Activated naive CD4-positive, alpha-beta T cell treated with anti-CD3 and anti-CD28 coated beads, Interleukin-2, amount 50 U/mL, for 24 hours (primary cell): ENCODE data around the gene CARD19.
A peak's percentile ranks its signal among the peaks of the same experiment; 100 is the strongest.

Experiments
- H3K27ac Mint-ChIP-seq: one replicate; pipeline ENCODE4 v1.8.0; 2021; ENCODE audit warnings: mild to moderate bottlenecking, mixed read lengths
- H3K27me3 Mint-ChIP-seq: one replicate; pipeline ENCODE4 v1.8.0; 2021; ENCODE audit warnings: mixed read lengths
- H3K36me3 Mint-ChIP-seq: one replicate; pipeline ENCODE4 v1.8.0; 2021; ENCODE audit warnings: mixed read lengths
- H3K4me1 Mint-ChIP-seq: one replicate; pipeline ENCODE4 v1.8.0; 2021; ENCODE audit warnings: mixed read lengths
- H3K4me3 Mint-ChIP-seq: one replicate; pipeline ENCODE4 v1.8.0; 2021; ENCODE audit warnings: mild to moderate bottlenecking, mixed read lengths
- H3K9me3 Mint-ChIP-seq: one replicate; pipeline ENCODE4 v1.8.0; 2021; ENCODE audit warnings: mixed read lengths

CARD19 gene

GRCh38 chr9:93105620-93106019, 9.6 kb downstream of the CARD19 start:
- peaks cover 11% of the 10 kb centered on the region for H3K9me3 Mint-ChIP-seq
- peak overlapping the region; percentile 89 for H3K27ac Mint-ChIP-seq
- no peak overlapping the region for H3K4me3 Mint-ChIP-seq
- peaks cover 72% of the 10 kb centered on the region for H3K4me1 Mint-ChIP-seq
- peaks cover 19% of the 10 kb centered on the region for H3K36me3 Mint-ChIP-seq
- H3K27me3 Mint-ChIP-seq = no peaks in the 10 kb centered on the region

GRCh38 chr9:93107151-93107824, 11.3 kb downstream of the CARD19 start:
- no peak overlapping the region for H3K4me3 Mint-ChIP-seq
- no peaks in the 10 kb centered on the region for H3K27me3 Mint-ChIP-seq
- H3K4me1 Mint-ChIP-seq = peaks cover 64% of the 10 kb centered on the region
- peaks cover 22% of the 10 kb centered on the region for H3K36me3 Mint-ChIP-seq
- no peak overlapping the region for H3K27ac Mint-ChIP-seq
- peaks cover 11% of the 10 kb centered on the region for H3K9me3 Mint-ChIP-seq

GRCh38 chr9:93107825-93108161, 11.8 kb downstream of the CARD19 start:
- H3K27ac Mint-ChIP-seq = no peak overlapping the region
- H3K4me3 Mint-ChIP-seq = no peak overlapping the region
- no peaks in the 10 kb centered on the region for H3K27me3 Mint-ChIP-seq
- H3K4me1 Mint-ChIP-seq = peaks cover 59% of the 10 kb centered on the region
- peaks cover 22% of the 10 kb centered on the region for H3K36me3 Mint-ChIP-seq
- peaks cover 11% of the 10 kb centered on the region for H3K9me3 Mint-ChIP-seq

- no peak overlapping the region for H3K4me3 Mint-ChIP-seq
- no peaks in the 10 kb centered on the region for H3K27me3 Mint-ChIP-seq
- no peak overlapping the region for H3K27ac Mint-ChIP-seq
- peaks cover 11% of the 10 kb centered on the region for H3K9me3 Mint-ChIP-seq
- peaks cover 52% of the 10 kb centered on the region for H3K4me1 Mint-ChIP-seq
- peaks cover 19% of the 10 kb centered on the region for H3K36me3 Mint-ChIP-seq
These were observed 12.4 kb downstream of the CARD19 start for GRCh38 chr9:93108291-93109041.

- Mint-ChIP-seq H3K27me3 (no peaks in the 10 kb centered on the region), H3K4me3 (no peak overlapping the region), H3K4me1 (peaks cover 43% of the 10 kb centered on the region), H3K9me3 (peaks cover 4% of the 10 kb centered on the region), H3K27ac (no peak overlapping the region), H3K36me3 (peaks cover 10% of the 10 kb centered on the region)
These were observed 14.4 kb downstream of the CARD19 start for GRCh38 chr9:93110311-93110855.

- no peak overlapping the region for H3K4me3 Mint-ChIP-seq
- no peaks in the 10 kb centered on the region for H3K9me3 Mint-ChIP-seq
- no peaks in the 10 kb centered on the region for H3K27me3 Mint-ChIP-seq
- peaks cover 37% of the 10 kb centered on the region for H3K4me1 Mint-ChIP-seq
- H3K27ac Mint-ChIP-seq = no peak overlapping the region
- H3K36me3 Mint-ChIP-seq = peaks cover 8% of the 10 kb centered on the region
These were observed 15.0 kb downstream of the CARD19 start for GRCh38 chr9:93111001-93111370.

GRCh38 chr9:93111371-93112115, 15.5 kb downstream of the CARD19 start:
- Mint-ChIP-seq H3K27me3 (no peaks in the 10 kb centered on the region), H3K4me3 (no peak overlapping the region), H3K4me1 (peaks cover 34% of the 10 kb centered on the region), H3K27ac (no peak overlapping the region), H3K9me3 (no peaks in the 10 kb centered on the region), H3K36me3 (peaks cover 8% of the 10 kb centered on the region)

GRCh38 chr9:93112116-93112863, 16.3 kb downstream of the CARD19 start:
- Mint-ChIP-seq H3K4me1 (peaks cover 26% of the 10 kb centered on the region), H3K27me3 (no peaks in the 10 kb centered on the region), H3K4me3 (no peak overlapping the region), H3K9me3 (no peaks in the 10 kb centered on the region), H3K27ac (no peak overlapping the region), H3K36me3 (peaks cover 8% of the 10 kb centered on the region)

GRCh38 chr9:93112864-93113389, 16.9 kb downstream of the CARD19 start:
- Mint-ChIP-seq H3K27me3 (no peaks in the 10 kb centered on the region), H3K27ac (no peak overlapping the region)

GRCh38 chr9:93114169-93114983, 18.4 kb downstream of the CARD19 start:
- no peaks in the 10 kb centered on the region for H3K9me3 Mint-ChIP-seq
- no peak overlapping the region for H3K27ac Mint-ChIP-seq
- peaks cover 11% of the 10 kb centered on the region for H3K4me1 Mint-ChIP-seq
- H3K4me3 Mint-ChIP-seq = no peak overlapping the region
- H3K36me3 Mint-ChIP-seq = peaks cover 6% of the 10 kb centered on the region
- no peaks in the 10 kb centered on the region for H3K27me3 Mint-ChIP-seq

More at GRCh38 chr9:93112864-93113389, 16.9 kb downstream of the CARD19 start:
- Mint-ChIP-seq H3K4me1 (peaks cover 20% of the 10 kb centered on the region), H3K4me3 (no peak overlapping the region), H3K9me3 (no peaks in the 10 kb centered on the region), H3K36me3 (peaks cover 8% of the 10 kb centered on the region)

GRCh38 chr9:93114984-93115335, 18.9 kb downstream of the CARD19 start:
- peaks cover 16% of the 10 kb centered on the region for H3K4me1 Mint-ChIP-seq
- H3K4me3 Mint-ChIP-seq = no peak overlapping the region
- H3K27ac Mint-ChIP-seq = no peak overlapping the region
- H3K27me3 Mint-ChIP-seq = no peaks in the 10 kb centered on the region
- peaks cover 6% of the 10 kb centered on the region for H3K36me3 Mint-ChIP-seq
- no peaks in the 10 kb centered on the region for H3K9me3 Mint-ChIP-seq

- no peaks in the 10 kb centered on the region for H3K9me3 Mint-ChIP-seq
- no peak overlapping the region for H3K27ac Mint-ChIP-seq
- peaks cover 22% of the 10 kb centered on the region for H3K4me1 Mint-ChIP-seq
- H3K27me3 Mint-ChIP-seq = no peaks in the 10 kb centered on the region
- peaks cover 6% of the 10 kb centered on the region for H3K36me3 Mint-ChIP-seq
- H3K4me3 Mint-ChIP-seq = no peak overlapping the region
These were observed 19.6 kb downstream of the CARD19 start for GRCh38 chr9:93115486-93116071.

GRCh38 chr9:93116072-93116961, 20.3 kb downstream of the CARD19 start:
- peaks cover 22% of the 10 kb centered on the region for H3K4me1 Mint-ChIP-seq
- no peaks in the 10 kb centered on the region for H3K27me3 Mint-ChIP-seq
- H3K27ac Mint-ChIP-seq = peak overlapping the region; percentile 23
- H3K9me3 Mint-ChIP-seq = no peaks in the 10 kb centered on the region
- H3K4me3 Mint-ChIP-seq = no peak overlapping the region
- peaks cover 2% of the 10 kb centered on the region for H3K36me3 Mint-ChIP-seq
